IMR-90 (cell line): ENCODE measurements around the gene ZDHHC8. TPM values are rescaled to one million over a fixed set of nuclear protein-coding genes. Genes with fewer than 3 reads are reported as not detected.

Experiments used
- ATAC-seq: fragments of 200-7000 bp; cut with Tn5 transposase; 2 replicates; pipeline ENCODE4 v1.9.1; 2020; ENCODE audit warnings: low read depth, mild to moderate bottlenecking, moderate library complexity
- BruUV-seq: library from RNA; stranded (reverse); fragments of 400-500 nt; replicated peaks from 2 replicates; lab custom pipeline; 2021; lab: Mats Ljungman, UMichigan
- CTCF ChIA-PET: fragments of 300-600 bp; formaldehyde crosslinking; extraction: SDS; loops from one replicate; lab custom pipeline; 2021; ENCODE audit warnings: antibody characterized with exemption; lab: Yijun Ruan, JAX
- POLR2A ChIA-PET: fragments of 300-600 bp; sonication (Branson Sonifier 250); formaldehyde crosslinking; loops from one replicate; lab custom pipeline; 2022; ENCODE audit warnings: antibody characterized with exemption; ENCODE audit not compliant: unreplicated experiment; lab: Charles Lee
- DNase-seq: peaks from one replicate; pipeline ENCODE4 v3.0.0; 2013
- H2AFZ ChIP-seq: replicated peaks from 2 replicates; pipeline ENCODE3; 2013; ENCODE audit warnings: low read length, mild to moderate bottlenecking; ENCODE audit not compliant: poor library complexity
- H2AK5ac ChIP-seq: 2 replicates; pipeline ENCODE4 v1.6.1; 2013; ENCODE audit warnings: low read depth, low read length, inconsistent platforms
- H2AK9ac ChIP-seq: replicated peaks from 2 replicates; pipeline ENCODE3; 2013; ENCODE audit warnings: mild to moderate bottlenecking, low read depth, low read length, moderate library complexity; ENCODE audit not compliant: poor library complexity
- H2BK120ac ChIP-seq: 2 replicates; pipeline ENCODE4 v1.6.1; 2013; ENCODE audit warnings: low read depth, low read length, inconsistent platforms
- H2BK15ac ChIP-seq: 3 replicates; pipeline ENCODE4 v1.6.1; 2013; ENCODE audit warnings: low read depth, low read length, inconsistent platforms
- H2BK20ac ChIP-seq: 2 replicates; pipeline ENCODE4 v1.6.1; 2013; ENCODE audit warnings: low read depth, mild to moderate bottlenecking, inconsistent platforms, low read length, moderate library complexity
- H2BK5ac ChIP-seq: 2 replicates; pipeline ENCODE4 v1.6.1; 2013; ENCODE audit warnings: mild to moderate bottlenecking, low read depth, low read length, inconsistent platforms; ENCODE audit not compliant: poor library complexity, severe bottlenecking
- H3K14ac ChIP-seq: replicated peaks from 2 replicates; pipeline ENCODE4 v1.6.1; 2013; ENCODE audit warnings: low read depth, low read length, inconsistent platforms
- H3K18ac ChIP-seq: 2 replicates; pipeline ENCODE4 v1.6.1; 2013; ENCODE audit warnings: low read depth, low read length, control low read depth
- H3K23ac ChIP-seq: 2 replicates; pipeline ENCODE4 v1.6.1; 2013; ENCODE audit warnings: low read depth, low read length, inconsistent platforms
- H3K27ac ChIP-seq: 2 replicates; pipeline ENCODE4 v1.5.1; 2013; ENCODE audit warnings: mild to moderate bottlenecking, control low read depth, low read length; ENCODE audit not compliant: insufficient read depth
- H3K27me3 ChIP-seq: 2 replicates; pipeline ENCODE4 v1.6.1; 2013; ENCODE audit warnings: low read length; ENCODE audit not compliant: control insufficient read depth, insufficient read depth
- H3K36me3 ChIP-seq: 2 replicates; pipeline ENCODE4 v1.6.1; 2013; ENCODE audit warnings: low read length, mixed read lengths; ENCODE audit not compliant: control insufficient read depth, insufficient read depth
- H3K4ac ChIP-seq: 2 replicates; pipeline ENCODE4 v1.6.1; 2013; ENCODE audit warnings: low read depth, low read length, inconsistent platforms
- H3K4me1 ChIP-seq: 2 replicates; pipeline ENCODE4 v1.6.1; 2013; ENCODE audit warnings: low read length, mixed read lengths; ENCODE audit not compliant: control insufficient read depth, insufficient read depth
- H3K4me2 ChIP-seq: 2 replicates; pipeline ENCODE4 v1.6.1; 2013; ENCODE audit warnings: low read depth, mild to moderate bottlenecking, control low read depth, low read length, moderate library complexity
- H3K4me3 ChIP-seq: 2 replicates; pipeline ENCODE4 v1.5.1; 2013; ENCODE audit warnings: low read depth, mild to moderate bottlenecking, control low read depth, low read length, moderate library complexity; ENCODE audit not compliant: insufficient read depth
- H3K56ac ChIP-seq: 2 replicates; pipeline ENCODE4 v1.6.1; 2013; ENCODE audit warnings: low read length, inconsistent platforms; ENCODE audit not compliant: insufficient read depth; ENCODE audit errors: extremely low read depth
- H3K79me1 ChIP-seq, 2 experiments: 2 replicates each; pipeline ENCODE4 v1.6.1; 2013; ENCODE audit warnings: low read length in 2 of 2, inconsistent platforms in 1 of 2, low read depth in 1 of 2
- H3K9ac ChIP-seq: 2 replicates; pipeline ENCODE4 v1.6.1; 2013; ENCODE audit warnings: low read depth, low read length, control low read depth
- H3K9me1 ChIP-seq: 2 replicates; pipeline ENCODE4 v1.6.1; 2013; ENCODE audit warnings: low read length, inconsistent platforms; ENCODE audit not compliant: insufficient read depth
- H3K9me3 ChIP-seq: 2 replicates; pipeline ENCODE4 v1.6.1; 2013; ENCODE audit warnings: low read length; ENCODE audit not compliant: control insufficient read depth, insufficient read depth
- H4K20me1 ChIP-seq: 2 replicates; pipeline ENCODE4 v1.6.1; 2013; ENCODE audit warnings: low read length, inconsistent platforms; ENCODE audit not compliant: insufficient read depth
- H4K5ac ChIP-seq: 2 replicates; pipeline ENCODE4 v1.6.1; 2013; ENCODE audit warnings: mild to moderate bottlenecking, low read depth, low read length, control low read depth
- H4K8ac ChIP-seq, 2 experiments: 2 replicates each; pipeline ENCODE4 v1.6.1; 2013; ENCODE audit warnings: low read depth in 2 of 2, low read length in 2 of 2, control low read depth in 1 of 2, inconsistent platforms in 1 of 2
- H4K91ac ChIP-seq: 2 replicates; pipeline ENCODE4 v1.6.1; 2013; ENCODE audit warnings: low read depth, low read length, inconsistent platforms; ENCODE audit not compliant: insufficient read depth
- BHLHE40 ChIP-seq: fragments of 150-350 bp; IDR thresholded peaks from 2 replicates; pipeline ENCODE4 v1.6.1; 2016; ENCODE audit warnings: mild to moderate bottlenecking, low read depth, low read length
- CEBPB ChIP-seq: IDR thresholded peaks from 2 replicates; pipeline ENCODE4 v1.6.1; 2012; ENCODE audit warnings: low read depth, low read length, improper control_type of control experiment
- CHD1 ChIP-seq: IDR thresholded peaks from 2 replicates; pipeline ENCODE4 v1.6.1; 2012; ENCODE audit warnings: low read depth, low read length, improper control_type of control experiment
- CTCF ChIP-seq: conservative IDR thresholded peaks from 2 replicates; pipeline ENCODE4 v1.5.1; 2012; ENCODE audit warnings: mild to moderate bottlenecking, low read depth, low read length, improper control_type of control experiment
- ELK1 ChIP-seq: fragments of 150-350 bp; IDR thresholded peaks from 2 replicates; pipeline ENCODE4 v1.6.1; 2016; ENCODE audit warnings: low read depth, mild to moderate bottlenecking, low read length, moderate library complexity, borderline replicate concordance
- FOS ChIP-seq: fragments of 150-350 bp; IDR thresholded peaks from 2 replicates; pipeline ENCODE4 v1.6.1; 2016; ENCODE audit warnings: low read depth, low read length
- MAFK ChIP-seq: IDR thresholded peaks from 2 replicates; pipeline ENCODE4 v1.6.1; 2012; ENCODE audit warnings: low read depth, low read length, improper control_type of control experiment
- MAZ ChIP-seq: IDR thresholded peaks from 2 replicates; pipeline ENCODE4 v1.6.1; 2012; ENCODE audit warnings: low read depth, mild to moderate bottlenecking, low read length, improper control_type of control experiment, moderate library complexity, borderline replicate concordance
- MXI1 ChIP-seq: IDR thresholded peaks from 2 replicates; pipeline ENCODE4 v1.6.1; 2012; ENCODE audit warnings: low read depth, mild to moderate bottlenecking, low read length, moderate library complexity, borderline replicate concordance
- NFE2L2 ChIP-seq: fragments of 150-350 bp; IDR thresholded peaks from 2 replicates; pipeline ENCODE4 v1.6.1; 2016; ENCODE audit warnings: low read depth, mild to moderate bottlenecking, low read length
- POLR2A ChIP-seq: IDR thresholded peaks from 2 replicates; pipeline ENCODE4 v1.6.1; 2012; ENCODE audit warnings: mild to moderate bottlenecking, low read depth, low read length
- RAD21 ChIP-seq: IDR thresholded peaks from 2 replicates; pipeline ENCODE4 v1.6.1; 2012; ENCODE audit warnings: low read length, improper control_type of control experiment
- RCOR1 ChIP-seq: IDR thresholded peaks from 2 replicates; pipeline ENCODE4 v1.6.1; 2012; ENCODE audit warnings: mild to moderate bottlenecking, low read length, improper control_type of control experiment; ENCODE audit not compliant: insufficient replicate concordance
- RFX5 ChIP-seq: IDR thresholded peaks from 2 replicates; pipeline ENCODE4 v1.8.0; 2012; ENCODE audit warnings: low read depth, mild to moderate bottlenecking, low read length, moderate library complexity
- USF2 ChIP-seq: fragments of 150-350 bp; IDR thresholded peaks from 2 replicates; pipeline ENCODE4 v1.6.1; 2017; ENCODE audit warnings: mild to moderate bottlenecking, antibody characterized with exemption, low read length, low read depth
- WGBS, 2 experiments: methylation state at CpG; one replicate each; pipeline versions ENCODE4 v1.1.5 to v1.1.7; 2013; ENCODE audit warnings: missing lambda C conversion rate in 2 of 2; ENCODE audit not compliant: insufficient read length in 1 of 2; ENCODE audit errors: extremely low coverage in 2 of 2; 5-methylcytosine and 5-hydroxymethylcytosine counted together
- dilution Hi-C: fragments of 300-500 bp; cut with HindIII; formaldehyde crosslinking; loops from one replicate; pipeline ENCODE4 v1.14.3; 2018; ENCODE audit warnings: low sequenced_read_pairs; ENCODE audit not compliant: unreplicated experiment
- in situ Hi-C: fragments of 300-500 bp; cut with MboI; formaldehyde crosslinking; loops from 3 replicates; pipeline ENCODE4 v1.14.3; 2019; ENCODE audit warnings: low sequenced_read_pairs, inconsistent platforms, mixed read lengths
- intact Hi-C: fragments of 100-400 bp; cut with micrococcal nuclease; formaldehyde crosslinking; loops from 2 replicates; pipeline ENCODE4 v1.10.0; 2022
- polyA plus RNA-seq, 3 experiments: library from polyadenylated mRNA; depleted of rRNA; stranded (reverse); fragments of >200 nt; gene quantifications; 2 replicates each; pipeline ENCODE4 v1.2.3, GENCODE V29; 2012; ENCODE audit warnings: low replicate concordance in 1 of 3
- total RNA-seq: library from RNA; depleted of rRNA; stranded (reverse); fragments of >200 nt; gene quantifications from 2 replicates; pipeline ENCODE4 v1.2.3, GENCODE V29; 2012

ZDHHC8 gene
- total and polyA plus RNA-seq, 2 of the 4 experiments (the other 2 are of a cell fraction), result 2.5 to 72.6 TPM

DNA sequence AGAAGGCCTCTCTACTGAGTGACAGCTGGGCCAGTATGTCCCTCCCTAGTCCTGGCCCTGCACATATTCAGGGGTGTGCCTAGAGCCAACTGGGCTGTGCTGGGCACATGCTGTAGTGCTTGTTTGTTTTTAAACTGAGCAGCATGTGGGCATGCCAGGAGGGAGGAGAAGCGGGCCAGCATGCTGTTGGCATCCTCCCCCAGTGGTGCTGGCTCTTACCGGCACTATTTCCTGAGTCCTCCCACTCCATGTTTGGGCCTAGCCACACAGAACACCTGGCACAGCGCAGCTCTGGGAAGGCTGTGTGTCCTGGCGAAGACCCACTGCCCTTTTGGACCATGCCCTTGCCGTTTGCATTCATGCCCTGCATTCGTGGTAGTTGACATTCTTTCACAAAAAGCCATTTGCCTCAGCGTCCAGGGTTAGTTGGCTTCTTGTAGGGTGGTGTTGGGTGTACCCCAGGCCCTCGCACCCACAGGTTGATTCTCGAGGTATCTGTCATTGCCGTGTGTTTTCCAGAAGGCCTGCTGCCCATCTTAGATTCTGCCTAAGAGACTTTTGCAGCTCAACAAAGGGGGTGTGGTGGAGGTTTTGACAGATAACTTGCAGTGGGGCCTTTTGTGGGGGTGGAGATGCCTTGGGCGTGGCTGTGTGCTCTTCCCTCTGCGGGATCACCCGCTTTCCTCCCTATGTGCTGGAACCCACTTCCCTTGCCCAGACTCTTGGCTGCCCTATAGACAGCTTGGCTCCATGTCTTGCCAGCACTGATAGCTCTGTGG lies 38.0 kb upstream of the ZDHHC8 start:
- H3K56ac ChIP-seq, result no peak overlapping the region
- no peak overlapping the region for H3K23ac ChIP-seq
- no peak overlapping the region for H3K4me2 ChIP-seq
- H3K36me3 ChIP-seq, result peaks cover 71% of the 10 kb centered on the region
- no peak overlapping the region for H2BK120ac ChIP-seq
- DNase-seq (no peak), ATAC-seq (no peak)
- H4K20me1 ChIP-seq, result peaks cover 33% of the 10 kb centered on the region
- H2BK20ac ChIP-seq, result no peak overlapping the region
- H3K9me1 ChIP-seq, result no peaks in the 10 kb centered on the region
- no peak overlapping the region for H3K27ac ChIP-seq
- CTCF ChIA-PET, result no interaction called here
- H3K18ac ChIP-seq, result no peak overlapping the region
- no peak overlapping the region for H3K4me3 ChIP-seq
- H2AK9ac ChIP-seq, result no peak overlapping the region
- POLR2A ChIA-PET, result no interaction called here
- no peak overlapping the region for H3K14ac ChIP-seq
- no peak overlapping the region for H2BK15ac ChIP-seq
- in situ Hi-C loops (no loop called here), dilution Hi-C loops (no loop called here), intact Hi-C loops (no loop called here)
- H3K79me1 ChIP-seq, result peaks cover 38 to 73% of the 10 kb centered on the region in 2 experiments
- no peak overlapping the region for H4K5ac ChIP-seq
- no peak overlapping the region for H3K9ac ChIP-seq
- no peak overlapping the region for H2AK5ac ChIP-seq
- H4K8ac ChIP-seq, result no peak overlapping the region
- BruUV-seq, result no TSS peak
- H4K91ac ChIP-seq, result no peak overlapping the region
- no peak overlapping the region for H3K4ac ChIP-seq
- peaks cover 4% of the 10 kb centered on the region; the same call in 1 of the 2 replicates for H3K4me1 ChIP-seq
- no peak overlapping the region for H2AFZ ChIP-seq
- WGBS, 2 experiments, result 100% methylated on average over 1 of the region's 13 CpGs; no CpG with 5 or more reads in 1 of the 2 experiments
- no peak overlapping the region for H2BK5ac ChIP-seq
- no peaks in the 10 kb centered on the region for H3K9me3 ChIP-seq
- H3K27me3 ChIP-seq, result no peaks in the 10 kb centered on the region
- no peak for TF ChIP-seq CEBPB
- no peak for TF ChIP-seq FOS
- no peak for TF ChIP-seq CTCF
- no peak for TF ChIP-seq USF2
- no peak for TF ChIP-seq MAFK
- TF ChIP-seq RCOR1, result no peak
- no peak for TF ChIP-seq RFX5
- TF ChIP-seq ELK1, result no peak
- no peak for TF ChIP-seq POLR2A
- no peak for TF ChIP-seq MXI1
- TF ChIP-seq MAZ, result no peak
- TF ChIP-seq CHD1, result no peak
- TF ChIP-seq BHLHE40, result no peak
- TF ChIP-seq NFE2L2, result no peak
- no peak for TF ChIP-seq RAD21
